NCI-H2196 treated with DMSO at 0.1 percent for 48 hours (cell line): ENCODE data around the gene GCNT3.

ENCODE experiments used
- DNase-seq: peaks from one replicate; lab custom pipeline; 2025; ENCODE audit not compliant: unreplicated experiment; lab: John Stamatoyannopoulos, UW

The GCNT3 gene, protein sequence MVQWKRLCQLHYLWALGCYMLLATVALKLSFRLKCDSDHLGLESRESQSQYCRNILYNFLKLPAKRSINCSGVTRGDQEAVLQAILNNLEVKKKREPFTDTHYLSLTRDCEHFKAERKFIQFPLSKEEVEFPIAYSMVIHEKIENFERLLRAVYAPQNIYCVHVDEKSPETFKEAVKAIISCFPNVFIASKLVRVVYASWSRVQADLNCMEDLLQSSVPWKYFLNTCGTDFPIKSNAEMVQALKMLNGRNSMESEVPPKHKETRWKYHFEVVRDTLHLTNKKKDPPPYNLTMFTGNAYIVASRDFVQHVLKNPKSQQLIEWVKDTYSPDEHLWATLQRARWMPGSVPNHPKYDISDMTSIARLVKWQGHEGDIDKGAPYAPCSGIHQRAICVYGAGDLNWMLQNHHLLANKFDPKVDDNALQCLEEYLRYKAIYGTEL

DNA sequence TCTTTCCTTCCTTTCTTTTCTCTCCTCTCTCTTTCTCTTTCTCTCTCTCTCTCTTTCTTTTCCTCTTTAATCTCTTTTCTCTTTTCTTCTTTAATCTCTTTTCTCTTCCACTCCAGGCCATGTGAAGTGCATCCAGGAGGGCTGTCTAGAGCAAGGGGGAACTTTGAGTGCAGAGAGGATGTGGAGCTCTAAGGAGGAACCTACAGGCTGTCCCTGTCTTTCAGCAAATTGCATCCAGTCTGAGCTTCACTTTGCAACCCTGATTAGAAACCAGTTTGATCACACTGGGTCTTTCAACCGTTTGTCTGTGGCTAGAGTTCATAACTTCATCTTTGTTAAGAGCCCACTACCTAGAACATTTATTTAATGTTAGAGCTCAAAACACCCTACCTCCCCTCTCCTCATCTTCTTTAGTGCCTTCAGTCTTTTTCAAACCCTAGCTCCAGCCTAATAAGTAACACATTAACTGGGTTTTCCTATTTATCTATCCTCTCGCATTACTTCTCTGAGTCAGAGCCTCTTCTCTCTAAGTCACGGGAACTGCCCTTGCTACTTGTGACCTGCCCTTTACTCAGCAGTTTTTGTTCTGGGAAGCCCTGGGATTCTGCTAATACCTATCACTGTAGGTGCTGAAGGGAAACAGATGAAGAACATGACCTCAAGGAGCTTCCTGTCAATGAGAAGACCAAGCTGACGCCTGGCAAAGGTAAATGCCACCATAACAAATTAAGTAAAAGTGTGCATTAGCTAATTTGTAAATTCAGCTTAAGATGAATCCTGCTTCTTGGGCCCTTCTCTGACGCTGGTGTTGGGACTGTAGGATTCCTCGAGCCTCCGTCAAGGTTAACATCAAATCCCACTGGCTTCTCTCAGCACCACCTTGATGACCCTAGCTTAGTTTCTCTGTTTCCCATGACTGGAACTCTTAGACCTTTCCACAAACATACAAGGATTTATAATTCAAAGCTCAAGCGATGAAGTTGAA lies at the start of gene GCNT3:
GCNT3 (plus strand) TSS at position 508 of the 985 bp plus-strand sequence. CDS start 6,456 bp downstream, outside the sequence.
- no peak for DNase-seq

DNA sequence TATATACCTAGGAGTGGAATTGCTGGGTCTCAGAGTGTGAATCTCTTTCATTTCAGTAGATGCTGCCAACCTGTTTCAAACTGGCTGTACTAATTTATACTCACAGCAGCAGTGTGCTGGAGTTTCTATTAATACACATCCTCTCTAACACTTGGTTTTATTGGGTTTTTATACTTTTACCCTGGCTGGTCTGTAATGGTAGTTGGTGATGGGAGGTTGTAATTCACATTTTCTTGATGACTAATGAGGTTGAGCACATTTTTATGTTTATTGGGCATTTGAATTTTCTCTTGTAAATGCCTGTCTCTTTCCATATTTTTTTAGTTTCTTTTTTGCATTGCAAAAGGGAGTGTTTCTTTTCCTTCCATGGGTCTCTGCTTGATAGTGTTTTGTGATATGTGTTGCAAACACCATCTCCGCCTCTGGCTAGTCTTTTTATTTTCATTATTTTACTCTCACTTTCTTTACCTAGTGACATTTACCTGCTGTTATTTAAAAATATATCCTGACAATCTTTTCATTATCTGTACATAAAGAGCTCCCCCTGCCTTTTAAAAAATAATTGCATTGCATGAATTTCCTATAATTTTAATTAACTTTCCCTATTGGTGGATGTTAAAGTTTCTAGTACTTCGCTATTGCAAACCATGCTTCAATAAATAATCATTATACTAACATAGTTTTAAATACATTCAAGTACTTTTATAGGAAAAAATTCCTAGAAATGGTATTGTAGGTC lies 49.0 kb upstream of the GCNT3 start:
- no peak for DNase-seq

DNA sequence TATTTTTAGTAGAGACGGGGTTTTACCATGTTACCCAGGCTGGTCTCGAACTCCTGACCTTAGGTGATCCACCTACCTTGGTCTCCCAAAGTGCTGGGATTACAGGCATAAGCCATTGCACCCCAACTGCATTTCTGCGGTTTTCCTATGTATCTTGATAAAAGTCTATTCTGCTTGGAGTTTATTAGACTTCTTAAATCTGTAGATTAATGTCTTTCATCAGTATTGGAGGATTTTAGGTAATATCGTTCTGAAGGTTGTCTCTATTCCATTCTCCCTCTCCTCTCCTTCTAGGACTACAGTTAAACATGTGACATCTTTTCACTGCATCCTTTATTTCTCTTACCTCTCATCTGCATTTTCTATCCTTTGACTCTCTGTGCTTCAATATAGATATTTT lies 46.3 kb upstream of the GCNT3 start:
- no peak for DNase-seq

DNA sequence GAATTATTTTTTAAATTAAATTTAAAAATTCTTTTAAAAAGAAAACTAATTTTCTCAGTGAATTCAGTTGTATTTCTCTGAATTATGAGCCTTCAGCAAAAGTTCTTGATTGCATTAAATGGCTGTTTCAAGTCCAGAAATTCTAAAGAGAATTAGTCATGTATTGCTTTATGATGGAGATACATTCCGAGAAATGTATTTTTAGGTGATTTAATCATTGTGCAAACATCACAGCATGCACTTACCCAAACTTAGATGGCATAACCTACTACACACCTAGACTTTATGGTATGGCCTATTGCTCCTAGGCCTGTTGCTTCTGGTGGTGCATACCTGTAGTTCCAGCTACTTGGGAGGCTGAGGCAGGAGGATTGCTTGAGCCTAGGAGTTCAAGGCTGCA lies 44.3 kb upstream of the GCNT3 start:
- no peak for DNase-seq

DNA sequence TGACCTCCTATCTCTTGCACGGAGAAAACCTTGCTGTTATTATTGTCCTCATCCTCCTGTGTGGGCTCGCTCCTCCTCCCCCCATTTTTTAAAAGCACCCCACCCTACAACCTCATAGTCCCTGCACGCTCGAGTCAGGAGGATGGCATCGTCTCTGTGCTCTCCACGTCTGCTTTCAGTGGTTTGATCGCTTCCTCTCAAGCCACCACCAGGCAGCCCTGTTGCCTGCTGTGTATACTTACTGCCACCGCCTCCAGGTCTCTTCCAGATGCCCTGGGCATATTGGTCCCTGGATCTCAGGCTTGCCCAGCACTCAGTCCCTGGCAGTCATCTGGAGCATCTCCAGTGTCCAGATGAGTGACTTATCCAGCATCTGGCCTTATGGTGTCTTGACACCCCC lies 42.1 kb upstream of the GCNT3 start:
- DNase-seq, result no peak

DNA sequence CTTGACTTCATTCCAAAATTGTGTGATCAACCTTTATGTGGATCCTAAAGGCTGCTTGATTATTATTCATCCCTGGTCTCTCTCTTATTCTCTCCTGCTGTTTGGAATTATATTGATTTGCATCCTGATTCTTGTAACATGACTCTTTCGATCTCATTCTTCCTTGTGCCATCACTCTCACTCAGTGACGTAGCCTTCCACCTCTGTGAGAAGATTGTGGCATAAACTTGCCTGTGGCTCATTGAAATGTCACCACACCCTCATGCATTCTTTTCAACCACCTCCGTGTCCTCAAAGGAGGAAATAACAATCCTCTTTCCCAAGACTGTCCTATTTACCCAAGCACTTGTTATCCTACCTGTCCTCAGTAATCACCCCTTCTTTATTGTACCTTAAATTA lies 41.3 kb upstream of the GCNT3 start:
- DNase-seq, result no peak

DNA sequence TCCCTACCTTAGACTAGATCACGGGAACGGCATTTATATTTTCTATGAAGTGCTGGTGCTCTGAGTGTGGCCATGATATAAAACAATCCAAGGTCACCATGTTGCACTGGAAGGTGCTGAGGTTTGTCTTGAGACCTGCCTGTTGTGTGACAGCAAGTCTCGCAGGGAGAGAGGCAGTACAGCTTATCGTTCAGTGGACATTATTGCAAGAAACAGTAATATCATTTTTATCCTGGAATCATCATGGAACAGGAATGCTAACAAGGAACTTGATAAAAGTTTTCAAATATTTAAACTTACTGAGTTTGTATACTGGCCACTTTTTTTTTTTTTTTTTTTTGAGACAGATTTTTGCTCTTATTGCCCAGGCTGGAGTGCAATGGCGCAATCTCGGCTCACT lies 40.0 kb upstream of the GCNT3 start:
- no peak for DNase-seq

DNA sequence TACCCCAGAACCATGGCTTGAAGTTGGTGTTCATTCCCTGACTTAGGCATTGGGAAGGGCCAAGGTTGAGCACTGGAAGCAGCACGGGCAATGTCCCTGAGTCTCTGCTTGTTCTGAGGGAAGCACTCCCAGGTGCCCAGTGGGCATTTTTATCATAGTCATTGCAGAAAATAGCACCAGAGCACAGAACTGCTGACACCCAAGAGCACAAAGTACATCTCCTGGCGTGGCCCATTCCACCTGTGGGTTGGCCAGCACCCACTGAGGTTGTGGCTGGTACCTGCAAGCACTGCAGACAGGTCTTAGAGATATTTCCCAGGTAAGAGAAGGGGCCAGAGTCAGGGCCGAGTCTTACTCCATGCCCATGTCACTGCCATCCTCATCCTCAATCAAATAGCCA lies 28.5 kb upstream of the GCNT3 start:
- DNase-seq, result no peak

DNA sequence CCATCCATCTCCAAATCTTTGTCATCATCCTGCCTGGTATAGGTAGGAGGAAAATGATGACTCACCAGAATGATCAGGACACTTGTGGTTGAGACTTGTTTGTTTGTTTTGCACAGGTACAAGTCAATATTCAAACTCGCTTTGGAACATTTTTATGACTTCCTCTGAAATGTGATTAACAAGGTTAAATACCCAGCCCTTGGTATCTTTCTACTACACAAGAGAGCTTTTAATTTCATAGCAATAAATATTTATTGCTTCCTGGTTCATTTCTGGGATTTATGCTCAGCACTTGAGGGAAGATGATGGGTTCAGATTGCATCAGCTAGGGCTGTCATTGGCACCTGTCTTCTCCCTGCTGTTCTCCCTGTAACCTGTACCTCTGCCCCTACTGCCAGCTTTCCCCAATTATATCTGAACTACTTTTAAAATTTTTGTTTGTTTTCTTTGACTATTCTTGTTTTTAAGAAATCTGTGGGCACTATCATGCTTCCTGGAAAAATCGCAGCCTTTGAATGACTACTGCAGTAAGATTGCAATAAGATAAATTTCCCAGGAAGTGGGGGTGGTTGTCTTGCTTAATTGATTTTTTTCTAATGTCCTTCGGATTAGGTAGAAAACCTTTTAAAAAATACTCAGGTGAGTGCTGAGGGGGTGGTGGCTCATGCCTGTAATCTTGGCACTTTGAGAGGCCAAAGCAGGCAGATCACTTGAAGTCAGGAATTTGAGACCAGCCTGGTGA lies 24.3 kb upstream of the GCNT3 start:
- DNase-seq, result peak; percentile 29

DNA sequence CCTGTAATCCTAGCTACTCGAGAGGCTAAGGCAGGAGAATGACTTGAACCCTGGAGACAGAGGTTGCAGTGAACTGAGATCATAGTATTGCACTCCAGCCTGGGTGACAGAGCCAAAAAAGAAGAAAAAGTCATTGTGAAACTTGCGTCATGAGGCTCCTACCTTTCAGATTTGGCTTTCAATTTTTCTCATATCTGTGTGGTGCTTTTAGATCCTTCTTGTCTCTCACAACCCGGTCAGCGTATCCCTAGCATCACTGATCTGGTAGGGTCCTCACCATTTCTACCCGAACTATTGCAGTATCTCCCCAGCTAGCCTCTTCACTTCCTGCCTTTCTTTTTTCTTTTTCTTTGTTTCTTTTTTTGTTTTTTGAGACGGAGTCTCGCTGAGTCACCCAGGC lies 21.6 kb upstream of the GCNT3 start:
- DNase-seq, result no peak

DNA sequence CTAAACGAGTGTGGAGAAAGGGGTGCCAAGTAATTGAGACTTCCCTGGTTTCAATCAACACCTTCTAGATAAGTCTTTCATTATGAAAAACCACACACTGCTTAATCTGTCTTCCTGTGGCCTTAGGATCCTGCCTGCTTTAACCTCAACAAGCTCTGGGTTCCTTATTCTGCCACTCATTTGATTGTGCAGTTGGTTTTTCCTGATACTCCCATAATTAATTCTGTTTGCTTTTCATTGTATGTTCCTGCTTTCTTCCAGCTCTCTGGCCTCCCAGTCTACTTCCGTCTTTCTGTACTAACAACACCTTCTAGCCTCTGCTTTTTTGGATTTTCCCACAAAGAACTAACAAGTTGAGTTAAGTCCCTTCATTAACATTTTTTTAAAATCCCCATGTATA lies 20.2 kb upstream of the GCNT3 start:
- no peak for DNase-seq

DNA sequence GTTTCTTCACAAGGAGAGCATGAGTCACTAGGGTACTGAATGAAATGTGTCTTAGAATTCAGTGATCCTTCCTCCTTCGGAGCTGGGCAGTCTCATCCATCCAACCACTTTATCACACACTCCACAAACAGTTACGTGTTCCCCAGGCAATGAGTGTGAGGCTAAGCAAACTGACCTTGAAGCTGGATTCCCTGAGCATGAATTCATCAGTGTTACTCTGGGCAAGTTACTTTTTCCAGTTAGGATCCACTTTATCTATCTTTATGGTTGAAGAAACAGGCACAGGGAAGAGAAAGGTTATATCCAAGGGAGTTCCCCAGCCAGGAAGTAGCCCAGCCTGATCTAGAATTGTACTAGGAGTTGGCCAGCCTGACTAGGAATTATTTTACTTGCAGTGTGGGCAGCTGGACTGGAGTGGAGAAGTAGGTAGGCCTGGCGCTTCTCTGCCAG lies 17.1 kb upstream of the GCNT3 start:
- no peak for DNase-seq

DNA sequence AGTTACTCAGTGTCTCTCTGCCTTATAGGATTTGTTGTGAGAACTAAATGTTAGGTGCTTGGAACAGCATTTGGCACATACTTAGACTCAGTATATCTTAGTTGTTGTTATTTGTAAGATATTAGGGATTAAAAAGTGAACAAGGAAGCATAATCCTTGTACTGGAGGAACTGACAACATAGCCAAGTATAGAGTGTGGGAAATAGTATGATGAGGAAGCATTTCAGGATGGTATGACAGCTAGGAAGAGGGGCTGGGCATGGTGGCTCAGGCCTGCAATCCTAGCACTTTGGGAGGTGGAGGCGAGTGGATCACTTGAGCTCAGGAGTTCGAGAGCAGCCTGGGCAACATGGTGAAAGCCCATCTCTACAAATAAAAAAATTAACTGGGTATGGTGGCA lies 16.6 kb upstream of the GCNT3 start:
- no peak for DNase-seq

DNA sequence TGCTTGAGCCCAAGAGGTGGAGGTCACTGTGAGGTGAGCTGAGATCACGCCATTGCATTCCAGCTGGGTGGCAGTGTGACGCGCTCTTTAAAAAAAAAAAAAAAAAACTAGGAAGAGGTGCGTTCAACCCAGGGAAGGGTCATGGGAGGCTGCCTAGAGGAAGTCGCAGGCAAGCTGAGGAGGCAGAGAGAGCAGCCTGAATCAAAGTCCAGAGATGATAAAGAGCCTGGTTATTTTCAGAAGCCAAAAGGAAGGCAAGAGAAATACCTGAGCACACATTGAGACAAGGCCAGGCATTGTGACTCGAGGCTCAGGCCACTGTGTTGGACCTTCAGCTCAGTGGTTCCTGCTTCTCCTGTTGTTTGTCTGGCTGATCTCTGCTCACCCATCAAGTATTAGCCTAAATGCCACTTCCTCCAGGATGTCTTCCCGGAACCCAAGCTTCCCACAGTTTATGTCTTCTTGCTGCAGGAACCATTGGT lies 16.1 kb upstream of the GCNT3 start:
- DNase-seq, result no peak

DNA sequence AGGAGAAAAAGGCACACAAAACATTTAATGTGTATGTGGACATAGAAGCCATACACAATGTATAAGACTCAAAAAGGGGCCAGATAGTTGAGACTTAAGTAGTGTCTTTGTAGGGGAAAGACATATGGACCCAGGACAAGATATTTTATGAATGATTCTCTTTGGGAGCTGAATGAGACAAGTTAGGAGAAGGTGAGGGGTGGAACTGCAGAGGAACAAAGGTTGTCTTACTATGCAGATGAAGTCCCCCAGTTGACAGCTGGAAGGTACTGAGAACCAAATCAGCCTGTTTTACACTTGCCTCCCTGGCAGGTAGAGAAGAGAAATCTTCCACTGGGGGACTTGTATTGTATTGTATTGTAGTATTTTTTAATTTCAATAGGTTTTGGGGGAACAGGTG lies 14.9 kb upstream of the GCNT3 start:
- DNase-seq, result no peak

DNA sequence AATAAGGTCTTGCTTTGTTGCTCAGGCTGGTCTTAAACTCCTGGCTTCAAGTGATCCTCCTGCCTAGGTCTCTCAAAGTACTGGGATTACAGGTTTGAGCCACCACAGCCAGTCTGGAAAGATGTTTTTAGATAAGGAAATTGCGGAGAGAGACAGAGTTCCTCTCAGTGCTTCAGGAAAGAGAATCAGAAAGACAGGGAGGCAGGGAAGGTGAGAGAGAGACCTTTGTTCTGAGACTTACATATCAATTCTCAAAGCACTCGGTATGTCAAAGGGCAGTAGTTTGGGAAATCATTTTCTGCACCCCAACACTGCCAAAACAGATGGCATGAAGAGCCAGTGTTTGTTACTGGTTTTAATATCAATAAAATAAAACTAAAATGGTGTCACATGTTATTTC lies 13.1 kb upstream of the GCNT3 start:
- no peak for DNase-seq

DNA sequence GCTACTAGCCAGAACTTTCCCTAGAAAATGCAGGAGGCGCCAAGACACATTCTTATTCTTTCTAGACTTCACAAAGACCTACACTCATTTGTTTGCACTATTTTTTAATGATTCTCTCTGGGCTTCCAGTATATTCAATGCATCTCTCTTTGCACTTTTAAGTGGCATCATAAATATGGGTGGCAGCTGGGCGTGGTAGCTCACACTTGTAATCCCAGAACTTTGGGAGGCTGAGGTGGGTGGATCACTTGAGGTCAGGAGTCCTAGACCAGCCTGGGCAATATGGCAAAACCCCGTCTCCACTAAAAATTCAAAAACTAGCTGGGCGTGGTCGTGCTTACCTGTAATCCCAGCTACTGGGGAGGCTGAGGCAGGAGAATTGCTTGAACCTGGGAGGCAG lies 5.6 kb upstream of the GCNT3 start:
- DNase-seq, result no peak

DNA sequence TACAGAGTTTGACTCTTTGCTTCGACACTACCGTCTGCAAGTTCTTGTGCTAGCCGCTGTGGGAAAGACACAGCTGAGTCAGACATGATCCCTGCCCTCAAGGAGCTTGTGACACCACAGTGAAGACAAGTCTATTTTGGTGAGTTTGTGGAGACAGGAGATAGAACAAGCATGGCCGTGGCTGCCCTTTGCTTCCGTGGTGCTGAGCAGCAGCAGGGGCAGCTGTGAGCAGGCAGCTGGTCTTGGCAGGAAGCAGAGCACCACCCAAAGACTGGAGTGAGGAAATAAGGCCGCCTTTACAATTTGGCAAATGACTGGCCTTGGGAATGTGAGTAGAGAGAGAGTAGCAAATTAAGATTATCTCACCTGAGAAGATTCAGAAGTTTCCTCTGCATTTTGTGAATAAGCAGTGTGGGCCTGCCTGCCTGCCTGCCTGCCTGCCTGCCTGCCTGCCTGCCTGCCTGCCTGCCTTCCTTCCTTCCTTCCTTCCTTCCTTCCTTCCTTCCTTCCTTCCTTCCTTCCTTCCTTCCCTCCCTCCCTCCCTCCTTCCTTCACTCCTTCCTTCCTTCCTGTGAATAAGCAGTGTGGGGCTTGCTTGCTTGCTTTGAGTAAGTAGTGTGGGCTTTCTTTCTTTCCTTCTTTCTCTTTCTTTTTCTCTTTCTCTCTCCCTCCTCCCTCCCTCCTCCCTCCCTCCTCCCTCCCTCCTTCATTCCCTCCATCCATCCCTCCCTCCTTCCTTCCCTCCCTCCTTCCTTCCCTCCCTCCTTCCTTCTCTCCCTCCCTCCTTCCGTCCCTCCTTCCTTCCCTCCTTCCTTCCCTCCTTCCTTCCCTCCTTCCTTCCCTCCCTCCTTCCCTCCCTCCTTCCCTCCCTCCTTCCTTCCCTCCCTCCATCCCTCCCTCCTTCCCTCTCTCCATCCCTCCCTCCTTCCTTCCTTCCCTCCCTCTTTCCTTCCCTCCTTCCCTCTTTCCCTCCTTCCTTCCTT lies 1.6 kb upstream of the GCNT3 start:
- DNase-seq, result no peak

DNA sequence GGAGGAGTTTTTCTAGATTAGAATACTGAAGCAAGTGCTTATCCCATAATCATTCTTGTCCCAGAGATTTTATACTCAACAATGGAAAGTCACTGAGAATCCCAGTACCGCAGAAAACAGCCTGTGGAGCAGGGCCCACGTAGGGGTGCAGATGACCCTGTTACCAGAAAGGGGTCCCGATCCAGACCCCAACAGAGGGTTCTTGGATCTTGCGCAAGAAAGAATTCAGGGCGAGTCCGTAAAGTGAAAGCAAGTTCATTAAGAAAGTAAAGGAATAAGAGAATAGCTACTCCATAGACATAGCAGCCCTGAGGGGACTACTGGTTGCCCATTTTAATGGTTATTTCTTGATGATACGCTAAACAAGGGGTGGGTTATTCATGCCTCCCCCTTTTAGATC lies 2.6 kb downstream of the GCNT3 start:
- DNase-seq, result no peak
